AG09309 (cell line): ENCODE data around the gene GDI1.

Experiments used
- DNase-seq: peaks from one replicate; pipeline ENCODE4 v3.0.0-alpha.2; 2010; ENCODE audit warnings: low read depth
- H3K4me3 ChIP-seq: 2 replicates; pipeline ENCODE4 v1.5.1; 2011; ENCODE audit warnings: mild to moderate bottlenecking, low read depth, low read length, moderate library complexity; ENCODE audit not compliant: control insufficient read depth
- CTCF ChIP-seq: IDR thresholded peaks from 2 replicates; pipeline ENCODE4 v1.5.1; 2011; ENCODE audit warnings: mild to moderate bottlenecking, low read depth, low read length, inconsistent platforms; ENCODE audit not compliant: insufficient read depth, control insufficient read depth; ENCODE audit errors: missing control alignments

GDI1 gene

GRCh38 chrX:154426916-154427770 lies 9.8 kb upstream of the GDI1 start:
- DNase-seq, result no peak
- H3K4me3 ChIP-seq, result no peak overlapping the region
- no peak for TF ChIP-seq CTCF

GRCh38 chrX:154428176-154429171 lies 8.5 kb upstream of the GDI1 start, which contains the start of gene ATP6AP1:
ATP6AP1 (plus strand) TSS chrX:154428677; CDS start chrX:154428693, 16 bp downstream.
- DNase-seq, result peak; percentile 78
- H3K4me3 ChIP-seq, result peak within 1 kb of the TSS; percentile 67
- no peak for TF ChIP-seq CTCF

GRCh38 chrX:154429711-154430110 lies 7.2 kb upstream of the GDI1 start:
- TF ChIP-seq CTCF, result no peak
- DNase-seq, result no peak
- H3K4me3 ChIP-seq, result no peak overlapping the region

GRCh38 chrX:154430479-154430878 lies 6.5 kb upstream of the GDI1 start:
- no peak for TF ChIP-seq CTCF
- no peak overlapping the region for H3K4me3 ChIP-seq
- no peak for DNase-seq

GRCh38 chrX:154430916-154431315 lies 6.0 kb upstream of the GDI1 start:
- H3K4me3 ChIP-seq, result no peak overlapping the region
- TF ChIP-seq CTCF, result no peak
- no peak for DNase-seq

- no peak for DNase-seq
- no peak overlapping the region for H3K4me3 ChIP-seq
- TF ChIP-seq CTCF, result no peak
Measured at GRCh38 chrX:154431341-154431740, 5.6 kb upstream of the GDI1 start.
